ENCODE measurements around the gene HOXC12.

Gene HOXC12

DNA sequence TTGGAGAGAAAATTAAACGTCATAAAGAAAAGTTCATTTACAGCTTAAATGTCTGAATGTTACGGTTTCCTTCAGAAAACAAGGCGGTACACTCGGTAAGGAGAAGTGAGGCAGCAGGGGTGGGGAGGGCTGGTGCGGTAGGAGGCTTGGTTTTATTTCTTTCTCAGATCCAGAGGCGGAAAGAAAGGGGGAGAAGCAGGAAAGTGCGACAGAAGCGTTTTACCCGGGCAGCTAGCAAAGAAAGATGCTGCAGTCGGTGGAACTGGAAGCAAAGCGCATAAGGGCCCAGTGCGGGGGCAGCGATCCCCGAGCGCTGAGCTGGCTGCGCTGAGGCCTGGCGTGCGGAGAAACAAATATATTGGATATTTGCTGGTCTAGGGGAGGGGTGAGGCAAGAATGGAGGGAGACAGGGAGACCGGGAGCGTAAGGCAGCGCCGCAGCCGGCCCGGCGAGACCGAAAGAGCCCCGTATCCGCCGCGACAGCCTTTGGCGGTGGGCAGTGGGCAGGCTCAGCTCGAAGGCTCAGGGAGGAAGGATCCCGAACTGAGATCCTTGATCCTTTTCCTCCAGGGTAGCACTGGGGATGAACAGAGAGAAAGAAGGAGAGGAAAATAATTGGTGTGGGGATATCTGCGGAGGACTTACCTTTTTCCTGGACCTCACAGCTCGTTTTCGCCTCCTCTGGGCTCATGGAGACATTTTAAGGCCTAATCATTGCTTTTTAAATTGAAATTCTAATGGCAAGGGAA, 11.9 kb downstream of the HOXC12 start:
- H3K36me3 ChIP-seq, result no peaks in the 10 kb centered on the region
- H3K4me1 ChIP-seq, result peaks cover 0 to 8% (median 0%) of the 10 kb centered on the region in 10 experiments; a peak in 1 of 20 replicates
- TF ChIP-seq Cebpa-rat (IDR thresholded peaks at IDR 0.05), result no peak
- H3K9ac ChIP-seq, result no peak overlapping the region
- H3K27me3 ChIP-seq, result peaks cover 100% of the 10 kb centered on the region in 11 experiments
- no peak overlapping the region for H3K27ac ChIP-seq
- no peak overlapping the region for H3K4me3 ChIP-seq
- peaks cover 0 to 98% (median 77%) of the 10 kb centered on the region in 11 experiments; a peak in 17 of 22 replicates for H4K20me1 ChIP-seq
- no peak overlapping the region for H3K4me2 ChIP-seq
- H3K9me3 ChIP-seq (replicated peaks in 1 of 11), result peaks cover 5 to 44% (median 17%) of the 10 kb centered on the region in 11 experiments; a peak in 17 of 22 replicates

DNA sequence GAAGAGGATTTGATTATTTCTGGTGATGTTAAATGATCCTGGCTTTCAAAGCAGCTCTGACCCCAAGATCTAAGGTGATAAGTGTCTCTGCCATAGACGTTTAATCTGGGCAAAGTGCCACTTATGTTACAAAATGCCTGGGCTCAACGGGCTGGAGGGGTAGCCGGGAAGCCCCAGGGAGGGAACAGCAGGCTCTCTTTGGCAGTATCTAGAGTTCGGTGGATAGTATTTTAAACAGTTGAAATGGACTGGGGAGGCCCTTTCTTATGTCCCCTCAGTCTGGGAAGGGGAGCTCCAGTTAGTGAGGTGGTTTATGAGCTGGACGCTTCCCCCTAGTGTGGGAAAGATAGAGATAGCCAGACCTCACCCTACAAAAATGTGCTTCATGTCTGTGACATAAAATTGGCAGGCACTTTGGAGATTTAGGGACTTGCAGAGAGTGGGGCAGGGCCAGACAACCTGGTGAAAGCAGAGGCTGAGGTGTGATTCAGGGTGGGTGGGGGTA, 12.8 kb downstream of the HOXC12 start:
- Histone ChIP-seq H3K4me3 (no peak overlapping the region), H3K27ac (no peak overlapping the region), H3K4me2 (no peak overlapping the region), H3K4me1 (peaks cover 0 to 8% (median 0%) of the 10 kb centered on the region in 10 experiments; a peak in 1 of 20 replicates), H3K36me3 (no peaks in the 10 kb centered on the region), H3K9me3 (replicated peaks in 1 of 11) (peaks cover 5 to 53% (median 15%) of the 10 kb centered on the region in 11 experiments; a peak in 17 of 22 replicates), H3K27me3 (peaks cover 100% of the 10 kb centered on the region in 11 experiments), H3K9ac (no peak overlapping the region), H4K20me1 (peaks cover 0 to 98% (median 82%) of the 10 kb centered on the region in 11 experiments; a peak in 17 of 22 replicates)
- TF ChIP-seq Cebpa-rat (IDR thresholded peaks at IDR 0.05), result no peak

- Histone ChIP-seq H3K27ac (no peak overlapping the region), H3K9ac (no peak overlapping the region), H3K4me2 (no peak overlapping the region), H3K27me3 (peaks cover 100% of the 10 kb centered on the region in 11 experiments), H4K20me1 (peaks cover 0 to 98% (median 86%) of the 10 kb centered on the region in 11 experiments; a peak in 17 of 22 replicates), H3K36me3 (no peaks in the 10 kb centered on the region), H3K4me1 (peaks cover 0 to 8% (median 0%) of the 10 kb centered on the region in 10 experiments; a peak in 1 of 20 replicates), H3K4me3 (no peak overlapping the region), H3K9me3 (replicated peaks in 1 of 11) (peaks cover 3 to 54% (median 16%) of the 10 kb centered on the region in 11 experiments; a peak in 20 of 22 replicates)
- no peak for TF ChIP-seq Cebpa-rat (IDR thresholded peaks at IDR 0.05)
Observed at GRCh38 chr12:53968214-53969127, 13.8 kb downstream of the HOXC12 start.

GRCh38 chr12:53969588-53970259, 15.0 kb downstream of the HOXC12 start:
- Histone ChIP-seq H3K27me3 (peaks cover 100% of the 10 kb centered on the region in 11 experiments), H3K27ac (no peak overlapping the region)

DNA sequence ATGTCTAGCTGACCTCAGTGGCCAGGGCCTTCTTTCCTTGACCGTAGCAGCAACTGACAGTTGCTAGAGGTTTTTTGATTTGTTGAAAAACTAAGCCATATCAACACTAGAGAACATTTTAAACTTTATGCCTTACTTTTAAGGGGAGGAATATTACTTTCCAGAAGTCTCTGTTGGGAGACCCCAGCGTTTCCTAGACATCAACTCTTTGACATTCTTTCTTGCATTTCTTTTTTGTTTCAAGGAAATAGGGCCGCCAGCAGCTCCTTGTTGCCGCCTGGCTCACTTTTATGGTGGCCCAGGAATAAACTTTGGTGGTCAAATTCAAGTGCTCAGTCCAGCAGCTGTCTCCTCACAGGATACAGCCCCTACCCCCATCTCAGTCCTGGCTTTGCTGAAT, 15.7 kb downstream of the HOXC12 start:
- TF ChIP-seq Cebpa-rat (IDR thresholded peaks at IDR 0.05), result no peak
- Histone ChIP-seq H3K27me3 (peaks cover 100% of the 10 kb centered on the region in 11 experiments), H3K4me1 (peaks cover 0 to 10% (median 5%) of the 10 kb centered on the region in 10 experiments; a peak in 9 of 20 replicates), H3K36me3 (no peaks in the 10 kb centered on the region), H3K9ac (no peak overlapping the region), H3K4me2 (no peak overlapping the region), H4K20me1 (peaks cover 0 to 95% (median 80%) of the 10 kb centered on the region in 11 experiments; a peak in 17 of 22 replicates), H3K9me3 (replicated peaks in 1 of 11) (peaks cover 0 to 44% (median 11%) of the 10 kb centered on the region in 11 experiments; a peak in 17 of 22 replicates), H3K27ac (no peak overlapping the region), H3K4me3 (no peak overlapping the region)

More at GRCh38 chr12:53969588-53970259, 15.0 kb downstream of the HOXC12 start:
- Histone ChIP-seq H3K9me3 (replicated peaks in 1 of 11) (peaks cover 0 to 50% (median 15%) of the 10 kb centered on the region in 11 experiments; a peak in 17 of 22 replicates), H3K9ac (no peak overlapping the region), H4K20me1 (peaks cover 0 to 95% (median 83%) of the 10 kb centered on the region in 11 experiments; a peak in 17 of 22 replicates), H3K4me1 (peaks cover 0 to 6% (median 4%) of the 10 kb centered on the region in 10 experiments; a peak in 7 of 20 replicates), H3K4me2 (no peak overlapping the region), H3K36me3 (no peaks in the 10 kb centered on the region), H3K4me3 (no peak overlapping the region)
- no peak for TF ChIP-seq Cebpa-rat (IDR thresholded peaks at IDR 0.05)

- H3K9me3 ChIP-seq (replicated peaks in 1 of 11), result peaks cover 5 to 44% (median 16%) of the 10 kb centered on the region in 11 experiments
- peaks cover 0 to 12% (median 5%) of the 10 kb centered on the region in 10 experiments; a peak in 9 of 20 replicates for H3K4me1 ChIP-seq
- H3K36me3 ChIP-seq, result no peaks in the 10 kb centered on the region
- H3K4me2 ChIP-seq, result no peak overlapping the region
- no peak for TF ChIP-seq Cebpa-rat (IDR thresholded peaks at IDR 0.05)
- no peak overlapping the region for H3K9ac ChIP-seq
- peaks cover 0 to 95% (median 80%) of the 10 kb centered on the region in 11 experiments; a peak in 17 of 22 replicates for H4K20me1 ChIP-seq
- H3K27ac ChIP-seq, result no peak overlapping the region
- peaks cover 100% of the 10 kb centered on the region in 11 experiments for H3K27me3 ChIP-seq
- H3K4me3 ChIP-seq, result no peak overlapping the region
Observed at GRCh38 chr12:53971129-53971528, 16.4 kb downstream of the HOXC12 start.

GRCh38 chr12:53971686-53972085, 17.0 kb downstream of the HOXC12 start:
- Histone ChIP-seq H4K20me1 (peaks cover 0 to 95% (median 80%) of the 10 kb centered on the region in 11 experiments; a peak in 17 of 22 replicates), H3K4me1 (peaks cover 0 to 12% (median 5%) of the 10 kb centered on the region in 10 experiments; a peak in 9 of 20 replicates), H3K9me3 (replicated peaks in 1 of 11) (peaks cover 9 to 44% (median 21%) of the 10 kb centered on the region in 11 experiments), H3K4me2 (no peak overlapping the region), H3K9ac (no peak overlapping the region), H3K27ac (no peak overlapping the region), H3K4me3 (no peak overlapping the region), H3K36me3 (no peaks in the 10 kb centered on the region), H3K27me3 (peaks cover 100% of the 10 kb centered on the region in 11 experiments)
- TF ChIP-seq Cebpa-rat (IDR thresholded peaks at IDR 0.05), result no peak

GRCh38 chr12:53972152-53972702, 17.5 kb downstream of the HOXC12 start:
- Histone ChIP-seq H4K20me1 (peaks cover 0 to 95% (median 80%) of the 10 kb centered on the region in 11 experiments; a peak in 17 of 22 replicates), H3K27me3 (peaks cover 100% of the 10 kb centered on the region in 11 experiments), H3K4me2 (no peak overlapping the region), H3K36me3 (no peaks in the 10 kb centered on the region), H3K9ac (no peak overlapping the region), H3K27ac (no peak overlapping the region), H3K4me3 (no peak overlapping the region), H3K4me1 (peaks cover 0 to 12% (median 5%) of the 10 kb centered on the region in 10 experiments; a peak in 9 of 20 replicates), H3K9me3 (replicated peaks in 1 of 11) (peaks cover 9 to 43% (median 27%) of the 10 kb centered on the region in 11 experiments)
- TF ChIP-seq Cebpa-rat (IDR thresholded peaks at IDR 0.05), result no peak

Data from BLaER1 treated with 17β-estradiol and CSF1 and Interleukin-3, amounts not matched to agents 10 nM and 100 nM (cell line).